ENCODE measurements around the gene E2F6.

The E2F6 gene

DNA sequence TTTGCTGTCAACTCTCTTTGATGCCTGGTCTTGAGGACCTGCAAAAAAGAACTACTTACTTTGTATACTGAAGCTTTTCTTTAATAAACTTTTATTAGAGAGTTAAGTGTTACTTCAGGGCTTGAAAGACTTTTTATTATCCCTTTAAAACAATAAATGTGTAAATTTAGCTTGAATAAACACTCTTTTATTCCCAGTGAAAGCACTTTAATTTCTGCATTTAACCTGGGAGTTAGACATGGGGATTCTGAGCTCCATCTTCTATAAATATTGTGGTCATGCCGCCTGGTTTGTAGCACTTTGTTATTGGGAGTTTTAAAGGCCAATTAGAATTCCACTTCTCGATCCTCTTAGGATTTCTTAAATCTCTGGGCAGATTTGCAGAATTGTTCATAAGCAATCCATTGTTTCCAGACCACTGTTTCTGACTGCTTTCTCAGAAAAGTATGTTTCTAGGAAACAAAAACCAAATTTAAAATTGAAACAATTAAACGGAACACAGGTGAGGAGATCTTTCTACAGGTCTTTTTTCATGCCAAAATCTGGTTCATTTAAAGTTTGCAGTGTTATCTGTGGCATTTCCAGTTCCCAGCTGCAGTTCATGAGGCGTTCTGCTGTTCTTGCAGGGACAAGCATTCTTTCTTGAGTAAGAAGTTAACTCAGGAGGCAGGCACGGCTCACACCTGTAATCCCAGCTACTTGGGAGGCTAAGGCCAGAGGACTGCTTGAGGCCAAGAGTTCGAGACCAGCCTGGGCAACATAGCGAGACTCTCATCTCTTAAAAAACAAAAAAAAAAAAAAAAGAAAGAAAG, 18.1 kb upstream of the E2F6 start:
- no peak overlapping the region for H2BK15ac ChIP-seq (ENCODE audit: low read length)
- H3K36me3 ChIP-seq (replicated peaks in 1 of 2; ENCODE audit: control insufficient read depth in 2 of 2, insufficient read depth in 2 of 2, low read length in 2 of 2) = peaks cover 0 to 44% of the 10 kb centered on the region in 2 donors
- no peak overlapping the region for H3K23ac ChIP-seq (ENCODE audit: low read depth, low read length, poor library complexity)
- H2BK5ac ChIP-seq (ENCODE audit: low read length) = no peak overlapping the region
- no peak overlapping the region for H3K4ac ChIP-seq (ENCODE audit: low read length)
- no peak overlapping the region for H3K18ac ChIP-seq (ENCODE audit: low read length)
- H2BK12ac ChIP-seq (ENCODE audit: low read length) = no peak overlapping the region
- peaks cover 0 to 35% of the 10 kb centered on the region in 2 donors for H3K9me3 ChIP-seq (replicated peaks in 1 of 2; ENCODE audit: control insufficient read depth in 2 of 2, insufficient read depth in 1 of 2, low read depth in 1 of 2, low read length in 2 of 2)
- no peak overlapping the region for H3K27ac ChIP-seq (replicated peaks; ENCODE audit: low read length)
- no peak overlapping the region for H4K8ac ChIP-seq (ENCODE audit: low read depth, low read length)
- no peak overlapping the region for H2BK120ac ChIP-seq (ENCODE audit: low read depth, low read length)
- H3K4me3 ChIP-seq (ENCODE audit: low read length in 2 of 2) = peak overlapping the region in 1 of 2 donors; percentile 99
- peaks cover 11 to 23% of the 10 kb centered on the region in 2 donors for H3K4me1 ChIP-seq (ENCODE audit: control insufficient read depth in 2 of 2, insufficient read depth in 1 of 2, low read depth in 1 of 2, low read length in 2 of 2)
- H3K14ac ChIP-seq (ENCODE audit: low read length) = no peak overlapping the region
- H2AK5ac ChIP-seq (ENCODE audit: low read depth, low read length) = no peak overlapping the region
- DNase-seq (ENCODE audit: low spot score) = no peak
- no peak overlapping the region for H2AFZ ChIP-seq (ENCODE audit: low read length)
- no CpG with 5 or more reads among the region's 7 CpGs for WGBS, 2 donors (ENCODE audit: extremely low coverage in 2 of 2, insufficient read length in 2 of 2, insufficient replicate concordance in 1 of 2)
- H3K4me2 ChIP-seq (ENCODE audit: insufficient read depth, low read length, poor library complexity, severe bottlenecking) = peak overlapping the region; percentile 85
- H3K79me1 ChIP-seq (ENCODE audit: low read depth, low read length) = peaks cover 10% of the 10 kb centered on the region
- peaks cover 0 to 4% (median 0%) of the 10 kb centered on the region in 3 experiments for H3K27me3 ChIP-seq (ENCODE audit: control insufficient read depth in 3 of 3, insufficient read depth in 3 of 3, low read depth in 1 of 3, low read length in 3 of 3)
- H4K91ac ChIP-seq (ENCODE audit: low read depth, low read length, poor library complexity) = no peak overlapping the region
- no peak overlapping the region for H3K9ac ChIP-seq (ENCODE audit: low read depth, low read length, poor library complexity)

DNA sequence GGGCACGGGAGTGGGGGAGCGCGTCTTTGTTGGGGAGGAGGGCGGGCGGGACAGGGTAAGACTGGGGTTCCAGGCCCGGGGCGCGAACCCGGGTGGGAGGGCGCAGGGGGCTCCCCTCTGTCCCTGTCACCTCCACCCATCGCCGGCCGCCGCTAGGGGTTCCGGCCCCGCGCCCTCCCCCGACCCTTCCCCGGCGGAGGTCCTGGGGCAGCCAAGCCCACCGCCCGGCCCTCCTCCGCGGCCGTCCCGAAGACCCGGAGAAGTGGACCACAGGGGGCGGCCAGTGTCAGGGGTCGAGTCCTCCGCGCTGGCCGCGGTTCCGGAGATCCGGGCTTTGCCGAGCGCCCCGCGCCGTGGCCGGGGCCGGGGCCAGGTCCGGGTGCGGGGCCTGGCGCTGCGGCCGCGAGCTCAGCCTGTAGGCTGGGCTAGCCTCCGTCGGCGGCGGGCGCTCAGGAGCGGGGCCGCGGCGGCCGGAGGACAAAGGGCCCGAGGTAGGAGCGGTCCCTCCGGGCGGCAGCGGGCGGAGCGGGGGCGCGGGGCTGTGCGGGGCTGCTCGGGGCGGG, 16.6 kb upstream of the E2F6 start:
- Histone ChIP-seq H3K4me2 (ENCODE audit: insufficient read depth, low read length, poor library complexity, severe bottlenecking) (peak overlapping the region; percentile 98), H2BK5ac (ENCODE audit: low read length) (peak overlapping the region; percentile 87), H4K91ac (ENCODE audit: low read depth, low read length, poor library complexity) (peak overlapping the region; percentile 92), H2AK5ac (ENCODE audit: low read depth, low read length) (peak overlapping the region; percentile 90), H3K23ac (ENCODE audit: low read depth, low read length, poor library complexity) (peak overlapping the region; percentile 98), H3K9ac (ENCODE audit: low read depth, low read length, poor library complexity) (peak overlapping the region; percentile 100), H3K9me3 (replicated peaks in 1 of 2; ENCODE audit: control insufficient read depth in 2 of 2, insufficient read depth in 1 of 2, low read depth in 1 of 2, low read length in 2 of 2) (peaks cover 0 to 23% of the 10 kb centered on the region in 2 donors), H3K27me3 (ENCODE audit: control insufficient read depth in 3 of 3, insufficient read depth in 3 of 3, low read depth in 1 of 3, low read length in 3 of 3) (peaks cover 0 to 4% (median 0%) of the 10 kb centered on the region in 3 experiments), H4K8ac (ENCODE audit: low read depth, low read length) (peak overlapping the region; percentile 96), H3K4ac (ENCODE audit: low read length) (peak overlapping the region; percentile 66), H3K18ac (ENCODE audit: low read length) (peak overlapping the region; percentile 99), H2BK120ac (ENCODE audit: low read depth, low read length) (peak overlapping the region; percentile 94), H3K36me3 (replicated peaks in 1 of 2; ENCODE audit: control insufficient read depth in 2 of 2, insufficient read depth in 2 of 2, low read length in 2 of 2) (peaks cover 0 to 35% of the 10 kb centered on the region in 2 donors), H2BK12ac (ENCODE audit: low read length) (peak overlapping the region; percentile 100), H3K79me1 (ENCODE audit: low read depth, low read length) (peaks cover 10% of the 10 kb centered on the region), H3K27ac (replicated peaks; ENCODE audit: low read length) (peak overlapping the region; percentile 57), H3K14ac (ENCODE audit: low read length) (peak overlapping the region; percentile 82), H3K4me1 (ENCODE audit: control insufficient read depth in 2 of 2, insufficient read depth in 1 of 2, low read depth in 1 of 2, low read length in 2 of 2) (peaks cover 14 to 33% of the 10 kb centered on the region in 2 donors), H2AFZ (ENCODE audit: low read length) (no peak overlapping the region), H2BK15ac (ENCODE audit: low read length) (peak overlapping the region; percentile 85), H3K4me3 (ENCODE audit: low read length in 2 of 2) (peak overlapping the region; percentile 99 to 100)
- WGBS, 2 donors (ENCODE audit: extremely low coverage in 2 of 2, insufficient read length in 2 of 2, insufficient replicate concordance in 1 of 2) = no CpG with 5 or more reads among the region's 70 CpGs
- DNase-seq (ENCODE audit: low spot score) = peak; percentile 89

DNA sequence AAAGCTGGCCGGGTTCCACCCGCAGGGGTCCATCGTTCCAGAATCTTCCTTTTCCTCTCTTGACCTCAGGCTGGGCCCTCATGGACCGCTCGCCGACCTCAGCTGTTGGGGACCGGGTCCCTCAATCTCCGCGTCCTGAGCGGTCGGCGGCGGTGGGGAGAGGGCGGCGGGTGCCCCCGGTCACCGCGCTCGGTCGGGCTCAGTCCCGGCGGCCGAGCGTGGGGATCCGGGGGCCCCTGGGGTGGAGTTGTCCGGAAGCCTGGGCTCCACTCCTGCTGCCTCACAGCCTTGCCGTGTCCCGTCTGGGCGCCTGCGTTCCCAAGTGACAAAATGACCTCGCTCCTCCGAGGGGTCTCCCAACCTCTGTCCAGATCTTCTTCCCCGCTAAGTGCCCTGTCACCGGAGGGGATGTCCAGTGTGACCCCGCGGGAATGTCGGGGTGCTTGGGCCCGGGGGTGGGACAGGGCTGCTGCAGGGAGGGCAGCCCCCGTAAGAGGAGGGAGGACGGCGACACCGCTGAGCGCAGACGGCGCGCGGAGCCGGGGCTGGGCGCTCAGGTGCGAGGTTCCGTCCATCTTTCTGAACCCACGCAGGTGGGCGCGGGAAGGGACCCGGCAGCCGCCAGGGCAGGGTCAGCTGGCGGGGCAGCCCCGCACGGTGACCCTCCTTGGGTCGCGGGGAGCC, 16.0 kb upstream of the E2F6 start:
- Histone ChIP-seq H3K4me3 (ENCODE audit: low read length in 2 of 2) (peak overlapping the region; percentile 99 to 100), H3K4me2 (ENCODE audit: insufficient read depth, low read length, poor library complexity, severe bottlenecking) (peak overlapping the region; percentile 98)
- no peak for DNase-seq (ENCODE audit: low spot score)

More for the DNA sequence above, 16.0 kb upstream of the E2F6 start:
- no CpG with 5 or more reads among the region's 61 CpGs for WGBS, 2 donors (ENCODE audit: extremely low coverage in 2 of 2, insufficient read length in 2 of 2, insufficient replicate concordance in 1 of 2)
- Histone ChIP-seq H3K36me3 (replicated peaks in 1 of 2; ENCODE audit: control insufficient read depth in 2 of 2, insufficient read depth in 2 of 2, low read length in 2 of 2) (peaks cover 0 to 28% of the 10 kb centered on the region in 2 donors), H2BK15ac (ENCODE audit: low read length) (peak overlapping the region; percentile 85), H2BK5ac (ENCODE audit: low read length) (peak overlapping the region; percentile 87), H3K4me1 (ENCODE audit: control insufficient read depth in 2 of 2, insufficient read depth in 1 of 2, low read depth in 1 of 2, low read length in 2 of 2) (peaks cover 14 to 33% of the 10 kb centered on the region in 2 donors), H3K79me1 (ENCODE audit: low read depth, low read length) (peaks cover 10% of the 10 kb centered on the region), H3K23ac (ENCODE audit: low read depth, low read length, poor library complexity) (peak overlapping the region; percentile 80), H2AK5ac (ENCODE audit: low read depth, low read length) (peak overlapping the region; percentile 70), H4K91ac (ENCODE audit: low read depth, low read length, poor library complexity) (no peak overlapping the region), H2BK12ac (ENCODE audit: low read length) (peak overlapping the region; percentile 100), H3K4ac (ENCODE audit: low read length) (peak overlapping the region; percentile 66), H3K27me3 (ENCODE audit: control insufficient read depth in 3 of 3, insufficient read depth in 3 of 3, low read depth in 1 of 3, low read length in 3 of 3) (peaks cover 0 to 4% (median 0%) of the 10 kb centered on the region in 3 experiments), H3K27ac (replicated peaks; ENCODE audit: low read length) (no peak overlapping the region), H2AFZ (ENCODE audit: low read length) (no peak overlapping the region), H3K9ac (ENCODE audit: low read depth, low read length, poor library complexity) (peak overlapping the region; percentile 88), H3K18ac (ENCODE audit: low read length) (peak overlapping the region; percentile 99), H2BK120ac (ENCODE audit: low read depth, low read length) (peak overlapping the region; percentile 94), H3K9me3 (replicated peaks in 1 of 2; ENCODE audit: control insufficient read depth in 2 of 2, insufficient read depth in 1 of 2, low read depth in 1 of 2, low read length in 2 of 2) (peaks cover 0 to 16% of the 10 kb centered on the region in 2 donors), H4K8ac (ENCODE audit: low read depth, low read length) (peak overlapping the region; percentile 82), H3K14ac (ENCODE audit: low read length) (peak overlapping the region; percentile 82)
